Stimulated activated CD8-positive, alpha-beta memory T cell treated with anti-CD3 and anti-CD28 coated beads, Interleukin-15, amount 100 ng/mL, for 48 hours (primary cell): ENCODE measurements around the gene UBXN6.

Experiments
- DNase-seq, 2 donors: peaks; one replicate each; pipeline ENCODE4 v3.0.0-alpha.2; 2020; ENCODE audit warnings: low read depth in 2 of 2

UBXN6 gene

GRCh38 chr19:4409123-4409933 lies 48.3 kb downstream of the UBXN6 start:
- DNase-seq = no peak

DNA sequence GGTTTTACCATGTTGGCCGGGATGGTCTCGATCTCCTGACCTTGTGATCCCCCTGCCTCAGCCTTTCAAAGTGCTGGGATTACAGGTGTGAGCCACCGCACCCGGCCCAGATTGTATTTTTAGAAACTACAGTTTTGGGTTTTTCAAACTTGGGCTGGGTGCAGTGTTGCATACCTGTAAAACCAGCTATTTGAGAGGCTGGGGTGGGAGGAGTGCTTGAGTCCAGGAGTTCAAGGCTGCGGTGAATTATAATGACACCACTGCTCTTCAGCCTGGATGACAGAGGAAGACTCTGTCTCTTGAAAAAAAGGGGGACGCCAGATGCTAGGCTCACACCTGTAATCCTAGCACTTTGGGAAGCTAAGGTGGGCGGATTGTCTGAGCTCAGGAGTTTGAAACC lies 51.0 kb downstream of the UBXN6 start:
- DNase-seq = no peak

DNA sequence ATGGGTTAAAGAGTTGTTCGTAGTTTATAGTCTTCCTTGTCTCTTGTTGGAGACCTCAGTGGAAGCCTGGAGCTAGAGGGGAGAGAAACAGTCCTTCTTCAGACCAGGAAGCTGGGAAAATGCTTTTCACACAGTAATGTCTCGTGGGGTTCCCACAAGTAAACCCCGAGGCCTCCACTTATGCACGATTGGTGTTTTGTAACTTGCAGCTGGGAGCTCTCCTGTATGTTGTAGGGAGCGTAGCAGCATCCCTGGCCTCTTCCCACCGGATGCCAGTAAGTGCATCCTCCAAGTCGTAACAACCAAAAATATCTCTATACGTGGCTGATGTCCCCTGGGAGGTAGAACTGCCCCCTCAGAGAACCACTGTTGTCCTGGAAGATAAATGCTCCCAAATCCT lies 51.6 kb downstream of the UBXN6 start:
- DNase-seq = no peak

DNA sequence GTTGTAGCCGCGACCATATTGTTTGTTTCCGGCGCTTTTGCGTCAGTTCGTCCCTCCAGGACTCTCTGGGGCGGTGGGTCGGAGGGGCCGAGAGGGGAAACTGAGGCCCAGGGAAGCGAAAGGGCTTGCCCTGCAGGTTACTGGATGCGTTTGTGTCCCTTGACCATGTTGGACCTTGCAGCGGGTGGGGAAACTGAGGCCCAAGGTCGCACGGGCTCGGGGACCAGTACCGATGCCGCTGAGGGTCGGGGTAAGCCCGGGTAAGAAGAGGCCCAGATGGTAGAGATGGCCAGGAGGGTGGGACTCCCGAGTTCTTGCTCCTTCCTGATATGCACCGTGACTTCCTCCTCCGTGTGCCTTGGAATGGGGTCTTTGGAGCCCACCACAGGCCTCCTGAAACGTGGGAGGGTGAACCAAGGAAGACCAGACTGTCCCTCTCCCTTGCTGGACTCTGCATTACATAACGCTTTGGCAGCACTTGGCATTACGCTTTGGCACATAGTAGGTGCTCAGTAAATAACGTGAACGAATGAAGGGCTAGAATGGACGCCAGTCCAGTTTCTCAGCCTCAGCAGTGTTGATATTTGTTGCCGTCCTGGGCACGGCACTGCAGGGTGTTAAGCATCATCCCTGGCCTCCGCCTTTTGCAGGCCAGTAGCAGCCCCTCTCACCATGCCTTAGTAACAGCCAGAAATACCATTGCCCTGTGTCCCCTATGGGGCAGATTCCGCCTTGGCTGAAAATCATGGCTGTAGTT lies 54.4 kb downstream of the UBXN6 start:
- no peak for DNase-seq

DNA sequence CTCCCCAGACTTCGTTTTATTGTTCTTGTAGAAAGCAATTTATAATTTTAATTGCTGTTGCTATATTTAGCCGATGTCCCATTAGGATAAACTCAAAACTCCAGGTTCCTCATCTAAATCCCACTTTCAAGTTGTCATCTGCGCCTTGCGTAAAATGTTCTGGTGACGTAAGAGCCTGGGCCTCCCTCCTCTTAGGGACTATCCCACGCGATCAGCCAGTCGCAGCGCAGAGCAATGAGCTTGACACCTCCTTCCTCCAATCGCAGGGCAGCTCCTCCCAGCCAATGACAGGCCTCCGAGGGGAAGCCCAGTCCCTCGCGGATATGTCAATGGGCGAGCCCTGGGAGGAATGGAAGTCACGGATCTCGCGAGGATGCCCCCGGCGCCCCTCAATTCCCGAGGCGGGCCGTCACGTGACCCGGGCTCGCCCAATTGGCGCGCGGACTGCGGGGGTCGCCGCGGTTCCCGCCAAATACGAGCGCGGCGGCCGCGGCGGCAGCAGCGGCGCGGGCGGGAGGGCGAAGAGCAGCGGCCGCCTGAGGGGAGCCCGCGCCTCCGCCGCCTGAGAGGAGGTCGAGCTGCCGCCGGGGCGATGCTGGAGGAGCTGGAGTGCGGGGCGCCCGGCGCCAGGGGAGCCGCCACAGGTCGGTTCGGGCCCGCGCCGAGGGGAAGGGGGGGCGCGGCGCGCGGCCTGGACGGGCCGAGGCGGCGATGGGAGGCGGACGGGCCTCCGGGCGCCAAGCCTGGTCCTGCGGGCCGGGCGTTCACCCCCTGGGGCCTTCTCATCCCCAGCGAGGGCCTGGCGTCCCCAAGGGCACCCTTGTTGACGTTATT lies 55.2 kb downstream of the UBXN6 start, which contains the start of gene CHAF1A:
Gene CHAF1A (plus strand): TSS at position 470 of the 834 bp plus-strand sequence. CDS start 123 bp downstream, at position 593.
- peak; percentile 98 to 99 for DNase-seq

DNA sequence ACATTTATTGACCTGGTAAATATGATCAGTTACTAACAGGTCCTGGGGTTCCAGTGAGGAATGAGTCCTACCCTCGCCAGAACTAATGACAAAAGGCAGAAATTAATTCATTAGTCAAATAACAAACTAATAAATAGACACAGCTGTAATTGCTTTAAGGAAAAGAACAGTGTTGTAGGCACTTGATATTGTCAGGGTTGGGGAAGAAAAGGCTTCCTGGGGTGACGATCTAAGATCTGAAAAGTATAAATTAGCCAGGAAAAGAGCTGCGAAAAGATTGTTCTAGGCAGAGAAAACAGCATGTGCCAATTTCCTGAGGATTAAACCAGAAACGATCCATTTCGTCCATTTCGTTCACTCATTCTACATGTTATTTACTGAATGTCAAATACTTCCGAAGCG lies 55.8 kb downstream of the UBXN6 start:
- no peak for DNase-seq

DNA sequence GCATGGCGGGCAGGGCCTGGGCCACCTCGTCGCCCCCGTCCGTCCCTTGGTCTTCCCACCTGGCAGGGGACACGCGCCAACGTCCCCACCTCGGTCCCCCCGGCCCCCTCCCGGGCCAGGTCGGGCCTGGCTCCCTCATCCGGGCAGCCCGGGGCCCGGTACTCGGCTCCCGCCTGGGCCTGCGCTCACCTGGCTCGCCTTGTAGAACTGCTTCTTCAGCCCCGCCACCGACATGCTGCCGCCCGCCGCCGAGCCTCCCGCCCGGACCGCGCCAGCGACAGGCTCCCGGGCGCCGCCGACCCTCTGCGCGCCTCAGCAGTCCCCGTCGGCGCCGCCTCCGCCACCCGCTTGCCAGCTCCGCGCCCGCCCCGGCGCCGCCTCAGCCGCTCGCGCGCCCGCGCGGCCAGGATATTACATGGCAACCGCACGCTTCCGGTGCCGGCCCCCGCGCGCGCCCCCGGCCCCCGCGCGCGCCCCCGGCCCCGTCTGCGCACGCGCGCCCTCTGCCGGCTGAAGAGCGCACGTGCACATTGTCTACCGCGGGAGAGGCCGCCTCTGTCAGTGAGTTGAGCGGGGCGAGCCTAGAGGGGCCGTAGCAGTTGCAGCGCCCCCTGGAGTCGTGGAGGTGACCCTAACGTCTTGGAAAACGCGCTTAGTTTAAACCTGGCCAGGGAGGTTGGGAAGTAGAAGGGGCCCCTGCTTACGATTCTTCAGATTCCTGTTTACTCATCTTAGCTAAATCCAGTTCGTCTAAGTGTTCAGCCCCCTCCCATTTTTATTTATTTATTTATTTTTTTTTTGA lies 57.3 kb downstream of the UBXN6 start, which contains the start of gene SH3GL1:
Gene SH3GL1 (minus strand): TSS at position 413 of the 802 bp plus-strand sequence. CDS start 179 bp downstream, at position 234.
- DNase-seq = peak; percentile 81 to 84

GRCh38 chr19:4399812-4400134 lies 57.8 kb downstream of the UBXN6 start:
- no peak for DNase-seq

DNA sequence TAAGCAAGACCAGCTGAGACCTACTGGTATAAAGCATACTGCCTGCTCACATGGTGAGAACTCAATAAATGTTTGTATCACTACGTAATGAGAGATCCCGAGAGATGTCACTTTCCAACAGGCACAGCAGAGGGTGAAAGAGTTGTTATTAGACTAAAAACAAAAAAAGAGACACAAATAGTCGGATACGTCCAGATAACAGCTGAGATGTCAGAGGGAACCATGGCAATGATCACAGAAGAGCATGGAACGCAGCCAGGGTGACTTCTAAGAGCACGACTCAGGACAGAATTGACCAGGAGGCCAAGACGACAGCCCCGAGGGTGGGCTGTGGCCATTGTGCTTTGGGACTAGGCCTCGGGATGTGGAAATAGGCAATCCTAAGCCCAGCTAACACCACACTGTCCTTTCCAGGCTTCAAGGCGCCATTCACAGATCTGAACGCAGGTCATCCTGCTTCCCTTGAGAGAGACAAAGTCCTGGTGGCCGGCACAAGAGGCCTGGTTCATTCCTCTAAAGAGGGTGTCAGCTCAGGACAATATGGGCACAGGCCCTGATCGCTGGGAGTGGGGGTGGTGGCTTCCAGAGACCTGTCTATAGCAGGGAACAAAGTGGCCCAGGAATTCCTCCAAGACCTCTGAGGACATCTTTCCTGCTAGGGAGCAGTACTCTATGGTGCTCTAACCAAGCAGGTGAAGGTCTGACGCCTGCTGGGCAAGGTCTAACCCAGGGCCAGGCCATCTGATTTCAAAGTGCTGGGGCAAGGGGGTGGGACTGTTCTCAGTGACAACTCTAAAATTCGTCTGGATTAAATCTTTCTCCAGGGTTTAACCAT lies 60.4 kb downstream of the UBXN6 start:
- DNase-seq = no peak
